B cell (primary cell): ENCODE measurements around the gene RAB39A.

Experiments used
- EZH2 ChIP-seq: IDR thresholded peaks from 2 replicates; pipeline ENCODE4 v1.6.1; 2012; ENCODE audit warnings: borderline replicate concordance, low read depth, mild to moderate bottlenecking, moderate library complexity, low read length; ENCODE audit not compliant: insufficient read depth, poor library complexity, severe bottlenecking
- TF ChIP-seq, protein P1 (sequence below): fragments of 200-600 bp; IDR thresholded peaks from one replicate; pipeline ENCODE4 v1.8.0; 2022; ENCODE audit warnings: antibody characterized with exemption, mild to moderate bottlenecking

DNA sequence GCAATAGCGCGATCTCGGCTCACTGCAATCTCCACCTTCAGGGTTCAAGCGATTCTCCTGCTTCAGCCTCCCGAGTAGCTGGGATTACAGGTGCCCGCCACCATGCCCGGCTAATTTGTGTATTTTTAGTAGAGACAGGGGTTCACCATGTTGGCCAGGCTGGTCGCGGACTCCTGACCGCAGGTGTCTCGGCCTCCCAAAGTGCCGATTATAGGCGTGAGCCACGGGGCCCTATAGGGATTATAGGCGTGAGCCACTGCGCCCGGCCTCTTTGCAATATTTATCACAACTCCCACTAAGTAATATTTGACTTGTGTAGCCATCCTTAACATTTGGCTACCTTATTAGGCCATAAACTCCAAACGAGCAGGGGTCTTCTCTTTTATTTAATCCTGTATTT lies 79.6 kb downstream of the RAB39A start:
- TF ChIP-seq, protein P1, sequence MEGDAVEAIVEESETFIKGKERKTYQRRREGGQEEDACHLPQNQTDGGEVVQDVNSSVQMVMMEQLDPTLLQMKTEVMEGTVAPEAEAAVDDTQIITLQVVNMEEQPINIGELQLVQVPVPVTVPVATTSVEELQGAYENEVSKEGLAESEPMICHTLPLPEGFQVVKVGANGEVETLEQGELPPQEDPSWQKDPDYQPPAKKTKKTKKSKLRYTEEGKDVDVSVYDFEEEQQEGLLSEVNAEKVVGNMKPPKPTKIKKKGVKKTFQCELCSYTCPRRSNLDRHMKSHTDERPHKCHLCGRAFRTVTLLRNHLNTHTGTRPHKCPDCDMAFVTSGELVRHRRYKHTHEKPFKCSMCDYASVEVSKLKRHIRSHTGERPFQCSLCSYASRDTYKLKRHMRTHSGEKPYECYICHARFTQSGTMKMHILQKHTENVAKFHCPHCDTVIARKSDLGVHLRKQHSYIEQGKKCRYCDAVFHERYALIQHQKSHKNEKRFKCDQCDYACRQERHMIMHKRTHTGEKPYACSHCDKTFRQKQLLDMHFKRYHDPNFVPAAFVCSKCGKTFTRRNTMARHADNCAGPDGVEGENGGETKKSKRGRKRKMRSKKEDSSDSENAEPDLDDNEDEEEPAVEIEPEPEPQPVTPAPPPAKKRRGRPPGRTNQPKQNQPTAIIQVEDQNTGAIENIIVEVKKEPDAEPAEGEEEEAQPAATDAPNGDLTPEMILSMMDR = no peak
- no peak for TF ChIP-seq EZH2
